ENCODE data around the gene RNFT2. TPM values are rescaled to one million over a fixed set of nuclear protein-coding genes. Genes with fewer than 3 reads are reported as not detected.

The RNFT2 gene
- polyA plus RNA-seq, 2 of the 4 experiments (the other 2 are of a cell fraction) = 2.6 to 7.2 TPM

GRCh38 chr12:116839287-116839830 lies 101.2 kb downstream of the RNFT2 start (continued):
- TF ChIP-seq MAFK (IDR thresholded peaks at IDR 0.05; ENCODE audit: partially characterized antibody) (no peak), SREBF2 (IDR thresholded peaks at IDR 0.05) (no peak), ZNF302 (CRISPR knock-in tag; IDR thresholded peaks at IDR 0.05) (no peak)

DNA sequence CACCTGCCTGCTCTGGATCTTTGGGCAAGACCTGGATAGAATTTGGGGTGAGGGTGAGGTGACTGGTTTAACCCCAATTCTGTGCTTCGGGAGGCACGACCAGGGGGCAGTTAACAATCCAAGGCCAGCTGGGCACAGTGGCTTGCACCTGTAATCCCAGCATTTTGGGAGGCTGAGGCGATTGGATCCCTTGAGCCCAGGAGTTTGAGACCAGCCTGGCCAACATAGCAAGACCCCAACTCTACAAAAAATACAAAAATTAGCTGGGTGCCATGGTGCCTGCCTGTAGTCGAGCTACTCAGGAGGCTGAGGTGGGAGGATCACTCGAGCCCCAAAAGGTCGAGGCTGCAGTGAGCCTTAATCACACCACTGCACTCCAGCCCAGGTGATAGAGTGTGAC lies 105.0 kb downstream of the RNFT2 start:
- ATAC-seq = no peak
- ChIA-PET CTCF (interaction anchor here (0.6 to 0.9 kb wide), 3 partner anchors 38 to 100 kb away, joined by 3 to 4 read pairs (median 3); partner anchors contain the start of gene HRK), POLR2A (interaction anchor here (0.6 to 0.8 kb wide), 2 partner anchors 127 to 1053 kb away, joined by 3 read pairs; no protein-coding TSS in a partner anchor)
- no peak for FAIRE-seq
- no peaks in the 10 kb centered on the region for H3K9me3 ChIP-seq
- H3K4me2 ChIP-seq = no peak overlapping the region
- H3K4me1 ChIP-seq = no peaks in the 10 kb centered on the region
- DNase-seq (ENCODE audit: low read depth in 1 of 2, low spot score in 1 of 2) = no peak
- H3K4me3 ChIP-seq = no peak overlapping the region
- whole genome bisulfite sequencing (ENCODE audit: missing lambda C conversion rate) = 60% methylated on average over 6 of the region's 6 CpGs
- no peak overlapping the region for H3K27ac ChIP-seq
- no peak for TF ChIP-seq RARB (CRISPR knock-in tag; IDR thresholded peaks at IDR 0.05)
- no peak for TF ChIP-seq MAZ (IDR thresholded peaks at IDR 0.05; ENCODE audit: borderline replicate concordance, low read depth, low read length)

- FAIRE-seq = no peak
- no peak overlapping the region for H3K4me3 ChIP-seq
- CTCF ChIA-PET = no interaction called here
- ATAC-seq = no peak
- no peak overlapping the region for H3K4me2 ChIP-seq
- POLR2A ChIA-PET = no interaction called here
- H3K4me1 ChIP-seq = no peaks in the 10 kb centered on the region
- DNase-seq (ENCODE audit: low read depth in 1 of 2, low spot score in 1 of 2) = no peak
- TF ChIP-seq ZSCAN20 (CRISPR knock-in tag; IDR thresholded peaks at IDR 0.05) (no peak), CBX2 (IDR thresholded peaks at IDR 0.05; ENCODE audit: borderline replicate concordance, low read depth) (no peak), CHD4 (IDR thresholded peaks at IDR 0.05; ENCODE audit: borderline replicate concordance) (no peak), RFX5 (IDR thresholded peaks at IDR 0.05) (no peak), RCOR1 (IDR thresholded peaks at IDR 0.05; ENCODE audit: low read depth, low read length) (no peak), HOXB5 (CRISPR knock-in tag; IDR thresholded peaks at IDR 0.05) (no peak), ZFP36 (IDR thresholded peaks at IDR 0.05; ENCODE audit: borderline replicate concordance, partially characterized antibody) (no peak), ESRRA (IDR thresholded peaks at IDR 0.05; ENCODE audit: borderline replicate concordance, low read length) (no peak), NR3C1 (IDR thresholded peaks at IDR 0.05) (no peak), FOSL2 (IDR thresholded peaks at IDR 0.05) (no peak), FOSL2 (CRISPR knock-in tag; IDR thresholded peaks at IDR 0.05) (no peak), NPAS2 (CRISPR knock-in tag; IDR thresholded peaks at IDR 0.05; ENCODE audit: borderline replicate concordance) (no peak), HEYL (CRISPR knock-in tag; IDR thresholded peaks at IDR 0.05) (no peak), FOXS1 (CRISPR knock-in tag; IDR thresholded peaks at IDR 0.05) (no peak), EHF (CRISPR knock-in tag; IDR thresholded peaks at IDR 0.05) (no peak)
- H3K9me3 ChIP-seq = no peaks in the 10 kb centered on the region
- no peak overlapping the region for H3K27ac ChIP-seq
- 91% methylated on average over 23 of the region's 23 CpGs for WGBS (ENCODE audit: missing lambda C conversion rate)
These were observed 111.1 kb downstream of the RNFT2 start for GRCh38 chr12:116849216-116849615.

GRCh38 chr12:116852303-116852702 lies 114.2 kb downstream of the RNFT2 start:
- no peak overlapping the region for H3K4me2 ChIP-seq
- H3K27ac ChIP-seq = no peak overlapping the region
- WGBS (ENCODE audit: missing lambda C conversion rate) = 77% methylated on average over 6 of the region's 6 CpGs
- ATAC-seq (no peak), FAIRE-seq (no peak), DNase-seq (ENCODE audit: low read depth in 1 of 2, low spot score in 1 of 2) (no peak)
- H3K9me3 ChIP-seq = no peaks in the 10 kb centered on the region
- H3K4me3 ChIP-seq = no peak overlapping the region
- ChIA-PET POLR2A (no interaction called here), CTCF (no interaction called here)
- H3K4me1 ChIP-seq = peaks cover 8% of the 10 kb centered on the region; the same call in 2 of the 3 replicates
- TF ChIP-seq RNF2 (IDR thresholded peaks at IDR 0.05; ENCODE audit: borderline replicate concordance, low read depth) = no peak
- no peak for TF ChIP-seq CEBPB (IDR thresholded peaks at IDR 0.05)
- no peak for TF ChIP-seq CTCF (IDR thresholded peaks at IDR 0.05)
- TF ChIP-seq HOXB13 (CRISPR knock-in tag; IDR thresholded peaks at IDR 0.05; ENCODE audit: low read depth) = no peak
- no peak for TF ChIP-seq CBX8 (IDR thresholded peaks at IDR 0.05)
- TF ChIP-seq, protein P1, sequence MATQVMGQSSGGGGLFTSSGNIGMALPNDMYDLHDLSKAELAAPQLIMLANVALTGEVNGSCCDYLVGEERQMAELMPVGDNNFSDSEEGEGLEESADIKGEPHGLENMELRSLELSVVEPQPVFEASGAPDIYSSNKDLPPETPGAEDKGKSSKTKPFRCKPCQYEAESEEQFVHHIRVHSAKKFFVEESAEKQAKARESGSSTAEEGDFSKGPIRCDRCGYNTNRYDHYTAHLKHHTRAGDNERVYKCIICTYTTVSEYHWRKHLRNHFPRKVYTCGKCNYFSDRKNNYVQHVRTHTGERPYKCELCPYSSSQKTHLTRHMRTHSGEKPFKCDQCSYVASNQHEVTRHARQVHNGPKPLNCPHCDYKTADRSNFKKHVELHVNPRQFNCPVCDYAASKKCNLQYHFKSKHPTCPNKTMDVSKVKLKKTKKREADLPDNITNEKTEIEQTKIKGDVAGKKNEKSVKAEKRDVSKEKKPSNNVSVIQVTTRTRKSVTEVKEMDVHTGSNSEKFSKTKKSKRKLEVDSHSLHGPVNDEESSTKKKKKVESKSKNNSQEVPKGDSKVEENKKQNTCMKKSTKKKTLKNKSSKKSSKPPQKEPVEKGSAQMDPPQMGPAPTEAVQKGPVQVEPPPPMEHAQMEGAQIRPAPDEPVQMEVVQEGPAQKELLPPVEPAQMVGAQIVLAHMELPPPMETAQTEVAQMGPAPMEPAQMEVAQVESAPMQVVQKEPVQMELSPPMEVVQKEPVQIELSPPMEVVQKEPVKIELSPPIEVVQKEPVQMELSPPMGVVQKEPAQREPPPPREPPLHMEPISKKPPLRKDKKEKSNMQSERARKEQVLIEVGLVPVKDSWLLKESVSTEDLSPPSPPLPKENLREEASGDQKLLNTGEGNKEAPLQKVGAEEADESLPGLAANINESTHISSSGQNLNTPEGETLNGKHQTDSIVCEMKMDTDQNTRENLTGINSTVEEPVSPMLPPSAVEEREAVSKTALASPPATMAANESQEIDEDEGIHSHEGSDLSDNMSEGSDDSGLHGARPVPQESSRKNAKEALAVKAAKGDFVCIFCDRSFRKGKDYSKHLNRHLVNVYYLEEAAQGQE (IDR thresholded peaks at IDR 0.05) = no peak
- no peak for TF ChIP-seq MAZ (IDR thresholded peaks at IDR 0.05; ENCODE audit: borderline replicate concordance, low read depth, low read length)
- no peak for TF ChIP-seq ZC3H11A (IDR thresholded peaks at IDR 0.05)
- no peak for TF ChIP-seq TFCP2L1 (CRISPR knock-in tag; IDR thresholded peaks at IDR 0.05)
- TF ChIP-seq, protein P2, sequence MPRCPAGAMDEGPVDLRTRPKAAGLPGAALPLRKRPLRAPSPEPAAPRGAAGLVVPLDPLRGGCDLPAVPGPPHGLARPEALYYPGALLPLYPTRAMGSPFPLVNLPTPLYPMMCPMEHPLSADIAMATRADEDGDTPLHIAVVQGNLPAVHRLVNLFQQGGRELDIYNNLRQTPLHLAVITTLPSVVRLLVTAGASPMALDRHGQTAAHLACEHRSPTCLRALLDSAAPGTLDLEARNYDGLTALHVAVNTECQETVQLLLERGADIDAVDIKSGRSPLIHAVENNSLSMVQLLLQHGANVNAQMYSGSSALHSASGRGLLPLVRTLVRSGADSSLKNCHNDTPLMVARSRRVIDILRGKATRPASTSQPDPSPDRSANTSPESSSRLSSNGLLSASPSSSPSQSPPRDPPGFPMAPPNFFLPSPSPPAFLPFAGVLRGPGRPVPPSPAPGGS (IDR thresholded peaks at IDR 0.05) = no peak
